ENCODE measurements around the gene OTUB1.

The OTUB1 gene

GRCh38 chr11:64031001-64031400, 44.8 kb downstream of the OTUB1 start:
- no peak overlapping the region for H3K4me3 ChIP-seq
- no peaks in the 10 kb centered on the region; the same call in 1 of the 2 replicates for H3K4me1 ChIP-seq
- in situ Hi-C loops (cut with MboI; ENCODE audit: low sequenced_read_pairs), result no loop called here
- H3K27me3 ChIP-seq (ENCODE audit: low read depth), result peaks cover 14% of the 10 kb centered on the region
- DNase-seq (ENCODE audit: low spot score in 2 of 2), result no peak
- H3K9me3 ChIP-seq, result no peaks in the 10 kb centered on the region
- no peaks in the 10 kb centered on the region for H3K36me3 ChIP-seq (replicated peaks)

GRCh38 chr11:64032050-64032449, 45.8 kb downstream of the OTUB1 start:
- in situ Hi-C loops (cut with MboI; ENCODE audit: low sequenced_read_pairs), result no loop called here
- peaks cover 24% of the 10 kb centered on the region for H3K27me3 ChIP-seq (ENCODE audit: low read depth)
- no peak for DNase-seq (ENCODE audit: low spot score in 2 of 2)
- no peaks in the 10 kb centered on the region; the same call in 1 of the 2 replicates for H3K4me1 ChIP-seq
- no peak overlapping the region for H3K4me3 ChIP-seq
- no peaks in the 10 kb centered on the region for H3K36me3 ChIP-seq (replicated peaks)
- no peaks in the 10 kb centered on the region for H3K9me3 ChIP-seq

- Histone ChIP-seq H3K4me3 (no peak overlapping the region), H3K9me3 (no peaks in the 10 kb centered on the region), H3K4me1 (no peaks in the 10 kb centered on the region), H3K36me3 (replicated peaks) (no peaks in the 10 kb centered on the region), H3K27me3 (ENCODE audit: low read depth) (peaks cover 32% of the 10 kb centered on the region)
- in situ Hi-C loops (cut with MboI; ENCODE audit: low sequenced_read_pairs), result no loop called here
- no peak for DNase-seq (ENCODE audit: low spot score in 2 of 2)
Measured at GRCh38 chr11:64034411-64034811, 48.2 kb downstream of the OTUB1 start.

GRCh38 chr11:64035081-64035524, 48.9 kb downstream of the OTUB1 start:
- H3K36me3 ChIP-seq (replicated peaks), result no peaks in the 10 kb centered on the region
- no peak overlapping the region for H3K4me3 ChIP-seq
- no peaks in the 10 kb centered on the region for H3K9me3 ChIP-seq
- in situ Hi-C loops (cut with MboI; ENCODE audit: low sequenced_read_pairs), result no loop called here
- H3K4me1 ChIP-seq, result no peaks in the 10 kb centered on the region
- peaks cover 32% of the 10 kb centered on the region for H3K27me3 ChIP-seq (ENCODE audit: low read depth)
- no peak for DNase-seq (ENCODE audit: low spot score in 2 of 2)

GRCh38 chr11:64035576-64035975, 49.3 kb downstream of the OTUB1 start, which contains the start of gene FLRT1:
Gene FLRT1 (plus strand): TSS chr11:64035931. CDS start chr11:64116268, 80,337 bp downstream.
- Histone ChIP-seq H3K36me3 (replicated peaks) (no peaks in the 10 kb centered on the region), H3K27me3 (ENCODE audit: low read depth) (peaks cover 32% of the 10 kb centered on the region), H3K4me3 (no peak within 1 kb of the TSS), H3K9me3 (no peaks in the 10 kb centered on the region), H3K4me1 (no peaks in the 10 kb centered on the region)
- no peak for DNase-seq (ENCODE audit: low spot score in 2 of 2)
- in situ Hi-C loops (cut with MboI; ENCODE audit: low sequenced_read_pairs), result no loop called here

- Histone ChIP-seq H3K4me3 (no peak overlapping the region), H3K36me3 (replicated peaks) (no peaks in the 10 kb centered on the region), H3K27me3 (ENCODE audit: low read depth) (peaks cover 32% of the 10 kb centered on the region), H3K9me3 (no peaks in the 10 kb centered on the region), H3K4me1 (no peaks in the 10 kb centered on the region)
- in situ Hi-C loops (cut with MboI; ENCODE audit: low sequenced_read_pairs), result no loop called here
- no peak for DNase-seq (ENCODE audit: low spot score in 2 of 2)
Measured at GRCh38 chr11:64036087-64037026, 50.1 kb downstream of the OTUB1 start.

- no peaks in the 10 kb centered on the region for H3K9me3 ChIP-seq
- no peaks in the 10 kb centered on the region for H3K36me3 ChIP-seq (replicated peaks)
- H3K27me3 ChIP-seq (ENCODE audit: low read depth), result peaks cover 32% of the 10 kb centered on the region
- H3K4me3 ChIP-seq, result no peak overlapping the region
- DNase-seq (ENCODE audit: low spot score in 2 of 2), result no peak
- in situ Hi-C loops (cut with MboI; ENCODE audit: low sequenced_read_pairs), result no loop called here
- H3K4me1 ChIP-seq, result no peaks in the 10 kb centered on the region
Measured at GRCh38 chr11:64037027-64037634, 50.9 kb downstream of the OTUB1 start.

GRCh38 chr11:64038500-64038899, 52.3 kb downstream of the OTUB1 start:
- Histone ChIP-seq H3K4me3 (no peak overlapping the region), H3K4me1 (no peaks in the 10 kb centered on the region), H3K9me3 (no peaks in the 10 kb centered on the region), H3K36me3 (replicated peaks) (no peaks in the 10 kb centered on the region), H3K27me3 (ENCODE audit: low read depth) (peaks cover 32% of the 10 kb centered on the region)
- in situ Hi-C loops (cut with MboI; ENCODE audit: low sequenced_read_pairs), result no loop called here
- DNase-seq (ENCODE audit: low spot score in 2 of 2), result no peak

GRCh38 chr11:64039012-64039665, 52.9 kb downstream of the OTUB1 start:
- H3K27me3 ChIP-seq (ENCODE audit: low read depth), result peaks cover 32% of the 10 kb centered on the region
- in situ Hi-C loops (cut with MboI; ENCODE audit: low sequenced_read_pairs), result no loop called here
- H3K4me3 ChIP-seq, result no peak overlapping the region
- no peaks in the 10 kb centered on the region for H3K4me1 ChIP-seq
- no peaks in the 10 kb centered on the region for H3K36me3 ChIP-seq (replicated peaks)
- no peak for DNase-seq (ENCODE audit: low spot score in 2 of 2)
- no peaks in the 10 kb centered on the region for H3K9me3 ChIP-seq

GRCh38 chr11:64040684-64041322, 54.6 kb downstream of the OTUB1 start:
- in situ Hi-C loops (cut with MboI; ENCODE audit: low sequenced_read_pairs), result no loop called here
- DNase-seq (ENCODE audit: low spot score in 2 of 2), result peak in 1 of 2 experiments; percentile 25
- Histone ChIP-seq H3K4me1 (no peaks in the 10 kb centered on the region), H3K9me3 (no peaks in the 10 kb centered on the region), H3K36me3 (replicated peaks) (no peaks in the 10 kb centered on the region), H3K27me3 (ENCODE audit: low read depth) (peaks cover 20% of the 10 kb centered on the region), H3K4me3 (no peak overlapping the region)

GRCh38 chr11:64041846-64042245, 55.6 kb downstream of the OTUB1 start:
- Histone ChIP-seq H3K4me3 (no peak overlapping the region), H3K4me1 (no peaks in the 10 kb centered on the region), H3K27me3 (ENCODE audit: low read depth) (peaks cover 10% of the 10 kb centered on the region), H3K9me3 (no peaks in the 10 kb centered on the region), H3K36me3 (replicated peaks) (no peaks in the 10 kb centered on the region)
- no peak for DNase-seq (ENCODE audit: low spot score in 2 of 2)
- in situ Hi-C loops (cut with MboI; ENCODE audit: low sequenced_read_pairs), result no loop called here

GRCh38 chr11:64042301-64042700, 56.1 kb downstream of the OTUB1 start:
- no peak overlapping the region for H3K4me3 ChIP-seq
- in situ Hi-C loops (cut with MboI; ENCODE audit: low sequenced_read_pairs), result no loop called here
- no peak for DNase-seq (ENCODE audit: low spot score in 2 of 2)
- H3K9me3 ChIP-seq, result no peaks in the 10 kb centered on the region
- no peaks in the 10 kb centered on the region for H3K36me3 ChIP-seq (replicated peaks)
- H3K4me1 ChIP-seq, result no peaks in the 10 kb centered on the region
- H3K27me3 ChIP-seq (ENCODE audit: low read depth), result peaks cover 5% of the 10 kb centered on the region

GRCh38 chr11:64043545-64043944, 57.3 kb downstream of the OTUB1 start:
- H3K4me3 ChIP-seq, result no peak overlapping the region
- H3K4me1 ChIP-seq, result no peaks in the 10 kb centered on the region
- H3K27me3 ChIP-seq (ENCODE audit: low read depth), result no peaks in the 10 kb centered on the region
- in situ Hi-C loops (cut with MboI; ENCODE audit: low sequenced_read_pairs), result no loop called here
- H3K9me3 ChIP-seq, result no peaks in the 10 kb centered on the region
- no peaks in the 10 kb centered on the region for H3K36me3 ChIP-seq (replicated peaks)
- DNase-seq (ENCODE audit: low spot score in 2 of 2), result no peak
